Activated T-cell treated with anti-CD3 and anti-CD28 coated beads, Interleukin-2, amount 50 U/mL, for 4 hours (primary cell): Measurements from ENCODE around the gene NFX1. TPM values are rescaled to one million over a fixed set of nuclear protein-coding genes. Genes with fewer than 3 reads are reported as not detected.
A peak's percentile ranks its signal among the peaks of the same experiment; 100 is the strongest.

Experiments
- ATAC-seq, 2 donors: fragments of 200-7000 bp; cut with Tn5 transposase; one replicate each; pipeline ENCODE4 v1.10.0; 2021
- DNase-seq: peaks from one replicate; pipeline ENCODE4 v3.0.0-alpha.2; 2020
- H3K27me3 Mint-ChIP-seq: one replicate; pipeline ENCODE4 v1.8.0; 2021; ENCODE audit warnings: low read depth, mixed read lengths
- H3K36me3 Mint-ChIP-seq: one replicate; pipeline ENCODE4 v1.8.0; 2022; ENCODE audit warnings: mixed read lengths; ENCODE audit not compliant: insufficient read depth
- H3K4me1 Mint-ChIP-seq: one replicate; pipeline ENCODE4 v1.8.0; 2021; ENCODE audit warnings: low read depth, mixed read lengths
- H3K4me3 Mint-ChIP-seq: one replicate; pipeline ENCODE4 v1.8.0; 2021; ENCODE audit warnings: mild to moderate bottlenecking, moderate library complexity, mixed read lengths
- H3K9me3 Mint-ChIP-seq: one replicate; pipeline ENCODE4 v1.8.0; 2021; ENCODE audit warnings: mixed read lengths
- total RNA-seq, 3 donors: library from RNA; stranded (reverse); gene quantifications; one replicate each; pipeline ENCODE4 v1.2.1, GENCODE V29; 2021

The NFX1 gene
- total RNA-seq, 3 donors from 2014 or later = 35.2 to 42.6 (median 36.0) TPM

DNA sequence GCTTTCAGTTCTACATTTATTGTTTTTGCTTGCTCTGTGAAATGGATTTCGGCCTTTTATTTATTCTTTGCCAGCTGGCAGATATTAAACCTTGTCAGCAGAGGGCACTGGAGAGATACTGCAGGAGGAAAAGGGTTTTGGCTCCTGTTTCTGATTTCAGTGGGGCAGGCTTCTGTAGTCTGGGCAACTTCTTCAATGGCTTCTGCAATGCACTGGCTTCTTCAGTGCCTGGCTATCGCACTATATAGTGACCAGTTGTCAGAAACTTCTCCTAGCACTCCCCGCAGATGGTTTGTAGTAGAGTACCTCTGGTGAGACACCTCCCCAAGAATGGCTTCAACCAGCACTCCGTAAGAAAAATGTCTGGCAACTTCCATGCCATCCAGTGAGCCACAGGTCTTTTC is 3.2 kb upstream of the NFX1 start:
- peaks cover 6% of the 10 kb centered on the region for H3K36me3 Mint-ChIP-seq
- peaks cover 29% of the 10 kb centered on the region for H3K4me1 Mint-ChIP-seq
- no peak for ATAC-seq
- H3K9me3 Mint-ChIP-seq = no peaks in the 10 kb centered on the region
- H3K4me3 Mint-ChIP-seq = peak overlapping the region; percentile 19
- DNase-seq = peak; percentile 26
- H3K27me3 Mint-ChIP-seq = no peaks in the 10 kb centered on the region

DNA sequence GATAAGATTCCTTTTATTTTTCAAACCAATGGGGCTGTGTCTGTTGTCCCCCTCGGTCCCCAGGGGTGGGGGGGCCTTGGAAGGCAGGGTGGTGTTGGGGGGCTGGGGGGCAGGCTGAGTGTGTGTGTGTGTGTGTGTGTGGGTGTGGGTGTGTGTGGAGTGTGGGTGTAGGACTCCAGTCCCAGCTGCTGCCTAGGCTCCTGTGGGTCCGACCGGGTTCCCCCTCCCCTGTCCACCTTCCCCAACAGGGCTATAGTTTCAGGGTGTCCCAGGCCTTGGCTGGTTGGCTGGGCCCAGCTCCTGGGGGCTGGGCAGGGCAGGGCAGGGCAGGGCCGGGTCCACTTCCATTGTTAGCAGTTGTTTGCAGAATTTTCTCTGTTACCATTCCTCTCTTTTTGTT is 2.1 kb upstream of the NFX1 start:
- Mint-ChIP-seq H3K4me3 (no peak overlapping the region), H3K9me3 (no peaks in the 10 kb centered on the region), H3K27me3 (no peaks in the 10 kb centered on the region), H3K36me3 (peaks cover 14% of the 10 kb centered on the region), H3K4me1 (peaks cover 40% of the 10 kb centered on the region)
- ATAC-seq = no peak
- no peak for DNase-seq

DNA sequence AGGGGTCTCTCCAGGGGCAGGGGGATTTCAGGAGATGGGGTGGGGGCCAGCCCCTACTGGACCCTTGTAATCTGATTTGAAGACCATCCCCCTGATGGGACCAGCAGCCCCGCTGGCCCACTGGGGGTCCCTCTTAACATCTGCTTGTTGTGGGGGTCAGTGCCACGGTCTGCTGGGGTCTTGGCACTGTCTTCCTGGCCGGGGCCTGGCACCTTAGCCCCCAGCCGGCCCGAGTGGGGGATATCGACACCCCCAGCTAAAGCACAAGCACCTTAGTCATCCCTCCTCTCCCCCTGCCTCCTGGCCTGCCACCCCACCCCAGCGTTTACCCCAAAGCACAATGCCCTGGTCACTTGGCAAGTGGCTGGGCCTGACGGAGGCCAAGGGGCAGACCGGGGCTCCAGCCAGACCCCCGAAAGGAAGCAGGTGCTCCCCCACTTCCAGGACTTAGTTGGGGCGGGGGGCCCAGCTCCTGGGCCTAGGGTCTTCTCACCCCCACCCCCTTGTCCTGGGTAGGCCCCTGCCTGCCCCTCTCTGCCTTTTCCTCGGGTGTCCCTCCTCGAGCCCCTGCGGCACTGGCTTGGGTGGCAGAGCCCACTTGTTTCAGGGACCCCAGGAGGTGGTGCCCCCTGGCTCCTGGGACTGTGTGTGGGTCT is 1.4 kb upstream of the NFX1 start:
- Mint-ChIP-seq H3K4me1 (peaks cover 45% of the 10 kb centered on the region), H3K4me3 (no peak overlapping the region), H3K27me3 (no peaks in the 10 kb centered on the region), H3K36me3 (peaks cover 17% of the 10 kb centered on the region), H3K9me3 (no peaks in the 10 kb centered on the region)
- DNase-seq = no peak
- no peak for ATAC-seq

DNA sequence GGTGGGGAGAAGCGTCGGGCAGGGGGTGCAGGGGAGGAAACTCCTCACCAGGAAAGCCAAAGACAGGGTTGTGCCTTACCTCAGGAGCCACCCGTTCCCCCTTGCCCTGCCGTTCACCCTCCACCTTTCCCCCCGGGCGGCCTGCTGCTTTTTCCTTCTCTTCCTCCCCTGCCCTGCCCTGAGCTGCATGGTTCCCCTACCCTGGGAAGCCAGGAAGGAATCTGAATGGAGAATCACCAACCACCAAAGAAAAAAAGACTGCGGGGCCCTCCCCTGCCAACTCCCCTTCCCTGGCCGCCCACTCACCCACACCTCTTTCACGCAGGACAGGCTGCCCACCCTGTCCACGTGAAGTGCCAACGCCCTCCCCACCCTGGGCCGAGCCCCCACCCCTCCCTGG is 820 bp upstream of the NFX1 start:
- Mint-ChIP-seq H3K9me3 (no peaks in the 10 kb centered on the region), H3K27me3 (no peaks in the 10 kb centered on the region), H3K36me3 (peaks cover 21% of the 10 kb centered on the region), H3K4me3 (peak overlapping the region; percentile 98), H3K4me1 (peaks cover 51% of the 10 kb centered on the region)
- ATAC-seq = no peak
- peak; percentile 25 for DNase-seq

DNA sequence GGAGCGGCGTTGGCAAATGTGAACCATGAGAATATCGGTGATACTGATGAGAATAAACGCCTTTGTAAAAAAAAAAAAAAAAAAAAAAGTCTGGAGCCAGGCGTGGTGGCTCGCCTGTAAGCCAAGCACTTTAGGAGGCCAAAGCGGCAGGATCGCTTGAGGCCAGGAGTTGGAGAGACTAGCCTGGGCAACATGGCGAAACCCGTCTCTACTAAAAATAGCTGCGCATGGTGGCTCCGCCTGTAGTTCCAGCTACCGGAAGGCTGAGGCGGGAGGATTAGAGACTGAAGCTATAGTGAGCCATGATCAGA is 425 bp upstream of the NFX1 start:
- no peak for DNase-seq
- peaks cover 55% of the 10 kb centered on the region for H3K4me1 Mint-ChIP-seq
- ATAC-seq = no peak
- no peaks in the 10 kb centered on the region for H3K9me3 Mint-ChIP-seq
- H3K27me3 Mint-ChIP-seq = no peaks in the 10 kb centered on the region
- peak overlapping the region; percentile 98 for H3K4me3 Mint-ChIP-seq
- peaks cover 25% of the 10 kb centered on the region for H3K36me3 Mint-ChIP-seq

- H3K27me3 Mint-ChIP-seq = no peaks in the 10 kb centered on the region
- H3K4me3 Mint-ChIP-seq = peak overlapping the region; percentile 98
- H3K36me3 Mint-ChIP-seq = peaks cover 30% of the 10 kb centered on the region
- H3K4me1 Mint-ChIP-seq = peaks cover 64% of the 10 kb centered on the region
- DNase-seq = no peak
- H3K9me3 Mint-ChIP-seq = no peaks in the 10 kb centered on the region
- no peak for ATAC-seq
Measured at GRCh38 chr9:33291031-33291397, 698 bp downstream of the NFX1 start.

- DNase-seq = no peak
- Mint-ChIP-seq H3K36me3 (peaks cover 38% of the 10 kb centered on the region), H3K4me1 (peaks cover 71% of the 10 kb centered on the region)
Measured at GRCh38 chr9:33291901-33292300, 1.6 kb downstream of the NFX1 start.

GRCh38 chr9:33293782-33294181 is 3.5 kb downstream of the NFX1 start:
- Mint-ChIP-seq H3K4me1 (peaks cover 83% of the 10 kb centered on the region), H3K36me3 (peaks cover 56% of the 10 kb centered on the region), H3K4me3 (no peak overlapping the region), H3K27me3 (no peaks in the 10 kb centered on the region), H3K9me3 (no peaks in the 10 kb centered on the region)
- ATAC-seq (no peak), DNase-seq (no peak)

More at GRCh38 chr9:33291901-33292300, 1.6 kb downstream of the NFX1 start:
- no peaks in the 10 kb centered on the region for H3K27me3 Mint-ChIP-seq
- H3K9me3 Mint-ChIP-seq = no peaks in the 10 kb centered on the region
- ATAC-seq = no peak
- peak overlapping the region; percentile 98 for H3K4me3 Mint-ChIP-seq

DNA sequence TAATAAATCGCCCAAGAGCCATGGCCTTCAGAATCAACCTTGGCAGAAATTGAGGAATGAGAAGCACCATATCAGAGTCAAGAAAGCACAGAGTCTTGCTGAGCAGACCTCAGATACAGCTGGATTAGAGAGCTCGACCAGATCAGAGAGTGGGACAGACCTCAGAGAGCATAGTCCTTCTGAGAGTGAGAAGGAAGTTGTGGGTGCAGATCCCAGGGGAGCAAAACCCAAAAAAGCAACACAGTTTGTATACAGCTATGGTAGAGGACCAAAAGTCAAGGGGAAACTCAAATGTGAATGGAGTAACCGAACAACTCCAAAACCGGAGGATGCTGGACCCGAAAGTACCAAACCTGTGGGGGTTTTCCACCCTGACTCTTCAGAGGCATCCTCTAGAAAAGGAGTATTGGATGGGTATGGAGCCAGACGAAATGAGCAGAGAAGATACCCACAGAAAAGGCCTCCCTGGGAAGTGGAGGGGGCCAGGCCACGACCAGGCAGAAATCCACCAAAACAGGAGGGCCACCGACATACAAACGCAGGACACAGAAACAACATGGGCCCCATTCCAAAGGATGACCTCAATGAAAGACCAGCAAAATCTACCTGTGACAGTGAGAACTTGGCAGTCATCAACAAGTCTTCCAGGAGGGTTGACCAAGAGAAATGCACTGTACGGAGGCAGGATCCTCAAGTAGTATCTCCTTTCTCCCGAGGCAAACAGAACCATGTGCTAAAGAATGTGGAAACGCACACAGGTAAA is 4.5 kb downstream of the NFX1 start:
- Mint-ChIP-seq H3K4me1 (peaks cover 91% of the 10 kb centered on the region), H3K36me3 (peaks cover 66% of the 10 kb centered on the region), H3K27me3 (no peaks in the 10 kb centered on the region), H3K4me3 (peak overlapping the region; percentile 45), H3K9me3 (no peaks in the 10 kb centered on the region)
- ATAC-seq (no peak), DNase-seq (no peak)

DNA sequence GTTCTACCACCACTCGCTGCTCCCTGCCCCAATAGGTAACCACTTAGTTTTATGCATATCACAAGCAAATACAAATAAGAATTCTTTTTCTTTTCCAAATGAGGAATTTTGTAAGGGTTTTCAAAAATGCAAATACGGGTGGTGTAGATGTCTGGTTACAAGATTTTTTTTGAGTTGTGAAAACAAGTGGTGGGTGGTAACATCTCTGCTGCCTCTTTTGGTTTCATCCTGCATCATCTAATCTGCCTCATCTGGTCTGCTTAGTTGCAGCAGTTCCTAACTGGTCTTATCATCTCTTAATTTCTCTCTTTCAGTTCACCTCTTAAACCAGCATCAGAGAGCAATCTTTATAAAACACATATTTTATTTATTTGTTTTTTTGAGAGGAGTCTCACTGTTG is 5.3 kb downstream of the NFX1 start:
- Mint-ChIP-seq H3K27me3 (no peaks in the 10 kb centered on the region), H3K4me1 (peaks cover 89% of the 10 kb centered on the region), H3K36me3 (peaks cover 69% of the 10 kb centered on the region), H3K9me3 (no peaks in the 10 kb centered on the region), H3K4me3 (peak overlapping the region; percentile 47)
- DNase-seq = no peak
- peak; percentile 52 to 59 for ATAC-seq

GRCh38 chr9:33297432-33297831 is 7.1 kb downstream of the NFX1 start:
- peaks cover 71% of the 10 kb centered on the region for H3K36me3 Mint-ChIP-seq
- peak overlapping the region; percentile 45 for H3K4me3 Mint-ChIP-seq
- no peaks in the 10 kb centered on the region for H3K9me3 Mint-ChIP-seq
- no peaks in the 10 kb centered on the region for H3K27me3 Mint-ChIP-seq
- no peak for DNase-seq
- peak in 1 of 2 donors; percentile 9 for ATAC-seq
- H3K4me1 Mint-ChIP-seq = peaks cover 76% of the 10 kb centered on the region

DNA sequence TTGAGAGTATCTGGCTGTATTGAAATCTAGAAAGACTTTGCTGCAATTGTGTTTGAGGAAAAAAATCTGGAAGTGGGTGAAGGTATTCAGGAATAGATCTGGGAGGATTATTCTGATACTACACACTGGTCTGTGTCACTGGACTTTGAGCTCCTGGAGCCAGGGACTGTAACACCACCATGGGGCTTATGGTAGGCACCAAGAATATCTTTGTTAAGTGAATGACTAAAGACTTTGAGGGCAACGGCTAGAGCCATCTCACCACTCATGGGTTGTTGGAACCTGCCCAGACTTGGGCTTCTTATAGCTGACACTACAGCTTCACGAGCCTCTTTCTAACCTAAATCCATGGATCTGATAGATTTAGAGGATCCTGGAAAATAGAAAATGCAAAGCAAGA is 10.2 kb downstream of the NFX1 start:
- H3K36me3 Mint-ChIP-seq = peaks cover 62% of the 10 kb centered on the region
- H3K27me3 Mint-ChIP-seq = no peaks in the 10 kb centered on the region
- H3K4me3 Mint-ChIP-seq = no peak overlapping the region
- DNase-seq (no peak), ATAC-seq (no peak)
- H3K4me1 Mint-ChIP-seq = peaks cover 49% of the 10 kb centered on the region
- H3K9me3 Mint-ChIP-seq = no peaks in the 10 kb centered on the region

DNA sequence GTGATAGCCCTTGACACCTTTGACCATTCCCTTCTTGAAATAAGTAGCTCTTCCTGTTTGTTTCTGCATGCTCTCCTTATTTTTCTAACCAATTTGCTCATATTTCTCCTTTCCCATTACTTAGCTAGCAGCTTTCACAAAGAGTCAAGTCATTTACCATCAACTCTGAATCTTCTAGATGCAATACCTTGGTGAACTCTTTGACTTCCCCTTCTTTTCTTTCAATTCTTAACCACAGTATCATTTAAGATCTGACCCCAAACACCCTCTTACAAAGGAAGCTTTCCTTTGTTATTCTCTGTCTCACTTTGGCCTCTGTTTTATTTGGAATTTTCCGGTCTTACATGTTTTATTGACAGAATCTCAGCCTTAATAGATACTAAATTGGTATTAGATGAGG is 14.0 kb downstream of the NFX1 start:
- no peaks in the 10 kb centered on the region for H3K27me3 Mint-ChIP-seq
- no peak overlapping the region for H3K4me3 Mint-ChIP-seq
- H3K9me3 Mint-ChIP-seq = no peaks in the 10 kb centered on the region
- DNase-seq (no peak), ATAC-seq (no peak)
- peaks cover 44% of the 10 kb centered on the region for H3K36me3 Mint-ChIP-seq
- peaks cover 13% of the 10 kb centered on the region for H3K4me1 Mint-ChIP-seq

DNA sequence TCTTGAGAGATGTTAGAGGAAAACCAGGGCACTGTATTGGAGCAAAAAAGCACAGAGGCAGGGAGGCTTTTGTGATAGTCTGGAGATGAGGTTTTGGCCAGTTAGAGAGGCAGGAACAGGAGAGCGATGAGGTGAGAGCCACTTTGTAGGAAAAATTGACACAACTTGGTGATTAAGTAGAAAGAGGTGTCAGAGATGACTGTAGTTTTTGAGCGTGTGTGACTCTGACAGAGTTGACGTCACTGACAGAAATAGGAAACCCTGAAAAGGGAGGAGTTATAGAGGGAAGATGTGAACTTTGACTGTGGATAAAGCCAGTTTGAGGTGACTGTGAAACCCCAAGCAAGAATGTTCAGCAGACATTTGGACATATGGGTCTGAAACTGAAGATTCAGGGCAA is 15.7 kb downstream of the NFX1 start:
- Mint-ChIP-seq H3K27me3 (no peaks in the 10 kb centered on the region), H3K9me3 (no peaks in the 10 kb centered on the region), H3K36me3 (peaks cover 39% of the 10 kb centered on the region), H3K4me3 (no peak overlapping the region), H3K4me1 (peaks cover 5% of the 10 kb centered on the region)
- ATAC-seq (peak; percentile 89 to 90), DNase-seq (no peak)

DNA sequence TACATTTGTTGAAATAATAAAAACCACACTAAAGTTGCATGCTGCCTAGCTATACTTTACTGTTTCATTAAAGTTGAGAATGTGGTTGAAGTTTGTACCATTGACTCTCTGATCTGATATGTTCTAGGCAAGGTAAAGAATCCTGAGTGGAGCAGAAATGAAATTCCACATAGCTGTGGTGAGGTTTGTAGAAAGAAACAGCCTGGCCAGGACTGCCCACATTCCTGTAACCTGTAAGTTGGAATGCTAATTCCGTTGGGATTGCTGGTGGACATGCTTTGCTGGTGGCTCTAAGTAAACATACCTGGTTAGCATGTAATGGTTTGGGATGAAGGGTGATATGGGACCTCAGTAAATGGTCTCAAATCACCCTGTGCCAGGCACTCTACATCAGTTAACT is 16.8 kb downstream of the NFX1 start:
- ATAC-seq = no peak
- Mint-ChIP-seq H3K4me3 (no peak overlapping the region), H3K4me1 (peaks cover 3% of the 10 kb centered on the region), H3K27me3 (no peaks in the 10 kb centered on the region), H3K36me3 (peaks cover 43% of the 10 kb centered on the region), H3K9me3 (no peaks in the 10 kb centered on the region)
- DNase-seq = no peak
